ENCODE data around the gene SPINK8.
"Not testable (repeated sequence)": the region's sequence is repeated elsewhere in the genome, so short reads cannot be mapped to it uniquely, and the experiment has no call there.

SPINK8 gene

DNA sequence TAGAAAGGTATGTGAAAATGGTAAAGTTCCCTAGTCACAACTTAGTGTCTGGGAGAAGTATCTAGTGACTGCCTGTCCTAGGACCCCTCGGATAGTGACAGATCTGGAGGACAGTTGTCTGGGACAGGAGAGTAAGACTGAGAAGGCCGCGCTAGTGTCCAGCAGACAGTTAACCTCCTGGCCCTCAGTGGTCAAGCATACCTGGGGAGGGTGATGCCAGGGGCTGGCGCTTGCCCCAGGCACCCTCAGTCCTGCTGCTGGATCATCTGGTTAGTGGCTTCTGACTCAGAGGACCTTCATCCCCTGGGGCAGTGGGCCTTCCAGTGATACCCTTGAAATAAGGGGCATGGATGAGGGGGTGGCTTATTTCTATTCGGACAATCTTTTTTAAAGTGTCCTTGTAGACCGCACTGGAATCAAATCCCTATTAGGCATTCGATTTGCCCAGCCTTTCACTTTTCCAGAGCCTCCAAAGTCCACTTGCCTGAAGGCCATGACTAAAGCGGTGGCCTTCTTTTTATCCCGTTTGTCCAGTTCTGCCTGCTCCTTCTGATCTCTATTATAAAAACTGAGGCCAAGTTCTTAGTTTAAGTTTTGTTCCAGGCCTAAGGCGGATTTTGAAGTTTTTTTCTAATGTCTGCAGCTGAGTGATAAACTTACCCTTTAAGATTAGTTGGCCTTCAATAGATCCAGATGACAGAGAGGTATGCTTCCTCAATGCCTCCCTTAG is 1.6 kb downstream of the SPINK8 start:
- not testable (repeated sequence) for DNase-seq (ENCODE audit: low spot score)

DNA sequence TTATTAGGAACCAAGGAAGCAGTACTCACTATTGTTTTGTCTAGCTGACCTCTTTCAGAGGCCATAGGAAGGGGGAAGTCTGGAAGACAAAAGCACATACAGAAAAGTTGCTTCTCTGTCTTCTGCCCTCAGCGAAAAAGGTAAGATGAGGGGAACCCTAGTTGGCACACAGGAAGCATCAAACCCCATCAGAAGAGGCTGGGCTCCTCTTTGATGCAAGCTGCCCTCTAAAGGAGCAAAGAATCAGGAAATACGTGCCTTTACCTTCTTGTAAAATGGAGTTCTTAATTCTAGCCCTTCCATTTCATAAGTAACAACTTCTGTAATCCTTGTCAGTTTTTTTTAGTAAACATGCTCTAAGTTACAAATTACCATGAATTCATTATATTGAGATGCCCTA is 12.5 kb downstream of the SPINK8 start:
- no peak for DNase-seq (ENCODE audit: low spot score)

- DNase-seq (ENCODE audit: low spot score): no peak
Observed at GRCh38 chr3:48318713-48319468, 14.6 kb downstream of the SPINK8 start.

DNA sequence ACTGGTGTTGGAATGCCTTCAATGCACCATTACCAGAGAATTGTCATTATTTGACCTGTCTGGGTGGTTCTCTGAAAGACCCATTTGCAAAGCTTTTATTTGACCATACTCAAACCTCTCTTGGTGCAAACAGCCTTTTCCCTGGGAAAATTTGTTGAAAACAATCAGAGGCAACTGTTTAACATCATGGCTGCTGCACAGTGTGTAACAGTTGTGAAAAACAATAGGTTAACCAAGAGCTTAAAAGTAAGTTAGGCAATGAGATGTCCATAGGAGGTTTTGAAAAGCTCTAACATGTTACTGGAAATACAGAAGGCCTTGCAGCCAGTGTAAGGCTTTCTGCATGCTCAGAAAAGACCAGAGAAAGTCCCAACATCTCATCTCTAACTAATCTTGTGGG is 18.9 kb downstream of the SPINK8 start:
- DNase-seq (ENCODE audit: low spot score): no peak

GRCh38 chr3:48306860-48307530 is 26.5 kb downstream of the SPINK8 start:
- no peak for DNase-seq (ENCODE audit: low spot score)

GRCh38 chr3:48306290-48306689 is 27.2 kb downstream of the SPINK8 start:
- no peak for DNase-seq (ENCODE audit: low spot score)

DNA sequence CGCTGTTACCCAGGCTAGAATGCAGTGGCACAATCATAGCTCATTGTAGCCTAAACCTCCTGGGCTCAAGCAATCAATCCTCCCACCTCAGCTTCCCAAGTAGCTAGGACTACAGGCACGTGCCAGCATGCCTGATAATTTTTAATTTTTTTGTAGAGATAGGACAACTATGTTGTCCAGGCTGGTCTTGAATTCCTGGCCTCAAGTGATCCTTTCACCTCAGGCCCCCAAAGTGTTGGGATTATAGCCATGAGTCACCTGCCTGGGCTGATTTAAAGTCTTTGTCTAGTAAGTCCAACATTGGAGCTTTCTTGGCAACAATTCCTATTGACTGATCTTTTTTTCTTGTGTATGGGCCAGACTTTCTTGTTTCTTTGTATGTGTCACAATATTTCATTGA is 28.1 kb downstream of the SPINK8 start:
- no peak for DNase-seq (ENCODE audit: low spot score)

- no peak for DNase-seq (ENCODE audit: low spot score)
Observed at GRCh38 chr3:48303021-48303420, 30.4 kb downstream of the SPINK8 start.

DNA sequence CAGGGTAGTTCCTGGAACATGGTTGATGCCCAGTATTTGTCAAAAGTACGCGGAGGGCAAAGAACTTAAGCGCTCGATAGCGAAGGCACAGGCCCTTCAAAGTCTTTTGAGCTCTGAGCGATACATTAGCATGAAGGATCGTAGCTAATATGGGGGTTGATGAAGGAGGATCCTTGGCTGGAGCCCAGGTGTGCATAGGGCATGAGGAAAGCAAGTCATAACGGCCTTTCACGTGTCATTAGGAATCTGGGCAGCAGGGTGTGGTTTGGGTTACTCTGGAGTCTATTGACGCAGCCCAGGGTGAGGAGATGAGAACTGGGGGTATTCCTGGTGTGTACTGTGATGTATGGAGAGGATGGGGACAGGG is 31.7 kb downstream of the SPINK8 start:
- DNase-seq (ENCODE audit: low spot score): peak; percentile 21

GRCh38 chr3:48301020-48301799 is 32.3 kb downstream of the SPINK8 start, which contains the start of gene NME6:
Gene NME6, minus strand, starts transcription at chr3:48301367.
- DNase-seq (ENCODE audit: low spot score): peak; percentile 94

- no peak for DNase-seq (ENCODE audit: low spot score)
Observed at GRCh38 chr3:48299746-48300712, 33.4 kb downstream of the SPINK8 start.

DNA sequence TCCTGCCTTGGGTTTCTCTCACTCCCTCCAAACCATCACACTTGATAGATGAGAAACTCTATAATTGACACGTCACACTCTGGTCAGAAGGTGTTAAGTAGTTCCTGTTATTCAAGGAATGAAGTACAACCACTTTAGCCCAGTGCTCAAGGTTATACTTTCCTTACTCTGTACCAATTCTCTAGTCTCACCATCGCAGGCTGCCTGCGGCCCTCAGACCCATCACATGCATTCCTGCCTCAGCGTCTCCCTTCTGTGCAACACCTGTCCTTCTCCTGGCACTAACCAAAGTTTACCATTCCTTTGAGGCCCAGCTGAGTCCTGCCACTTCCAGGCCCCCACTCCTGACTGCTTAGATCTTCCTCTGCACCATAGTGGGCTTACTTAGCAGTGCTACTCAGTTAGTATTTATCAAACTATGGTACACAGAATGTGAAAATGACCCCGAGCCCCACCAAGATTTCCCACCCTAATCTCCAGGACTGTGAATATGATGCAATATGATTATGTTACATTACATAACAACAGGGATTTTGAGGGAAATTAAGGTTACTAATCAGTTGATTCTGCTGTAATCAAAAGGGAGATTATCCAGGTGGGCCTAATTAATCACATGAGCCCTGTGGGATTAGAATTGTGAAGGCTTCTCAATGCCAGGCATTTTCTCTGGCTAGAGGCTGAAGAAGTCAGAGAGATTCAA is 36.2 kb downstream of the SPINK8 start:
- DNase-seq (ENCODE audit: low spot score): no peak

DNA sequence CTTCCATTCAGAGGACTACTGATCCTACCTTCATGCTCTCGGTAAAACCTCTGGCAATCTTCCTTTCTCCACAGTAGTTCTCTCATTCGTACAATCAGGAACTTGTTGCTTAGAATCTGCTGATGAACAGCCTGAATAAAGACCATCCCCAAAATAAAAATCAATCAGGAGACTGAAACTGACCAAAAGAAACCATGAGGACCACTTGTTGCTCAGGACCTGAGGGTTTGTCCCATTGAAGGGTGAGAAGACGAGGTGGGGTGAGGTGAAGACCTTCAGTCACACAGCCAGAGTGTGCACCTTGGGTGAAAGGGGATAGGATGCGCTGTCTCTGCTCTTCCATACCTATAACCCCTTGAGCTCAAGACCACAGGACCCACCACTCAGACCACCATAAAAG is 36.8 kb downstream of the SPINK8 start:
- DNase-seq (ENCODE audit: low spot score): no peak

DNA sequence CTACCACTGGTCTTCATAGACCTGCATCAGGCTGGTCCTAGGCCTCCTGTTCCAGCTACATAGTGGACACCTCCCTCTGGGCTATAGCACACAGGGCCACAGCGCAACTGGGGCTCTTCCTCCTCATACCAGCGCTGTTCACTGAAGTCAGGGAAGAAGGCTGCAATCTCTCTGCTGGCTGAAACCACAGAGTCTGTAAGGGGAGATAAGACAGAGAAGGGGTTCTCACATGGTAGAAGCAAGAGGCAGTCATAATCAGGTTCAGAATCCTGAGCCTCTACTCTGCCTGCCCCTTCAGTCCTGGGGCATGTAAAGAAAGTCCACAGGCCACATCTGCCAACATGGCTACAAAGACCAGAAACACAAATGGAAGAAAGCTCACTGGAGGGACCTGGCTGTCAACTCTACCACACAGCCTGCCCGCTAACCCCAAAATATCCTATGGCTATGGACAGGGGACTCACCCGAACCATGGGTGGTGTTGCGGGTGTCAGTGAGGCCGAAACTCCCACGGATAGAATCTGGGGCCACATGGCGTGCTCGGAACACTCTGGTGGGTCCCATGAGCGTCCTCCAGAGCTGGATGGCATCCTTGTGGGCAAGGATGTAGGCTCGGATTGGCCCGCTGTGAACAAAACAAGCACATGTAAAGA is 38.7 kb downstream of the SPINK8 start:
- DNase-seq (ENCODE audit: low spot score): no peak

DNA sequence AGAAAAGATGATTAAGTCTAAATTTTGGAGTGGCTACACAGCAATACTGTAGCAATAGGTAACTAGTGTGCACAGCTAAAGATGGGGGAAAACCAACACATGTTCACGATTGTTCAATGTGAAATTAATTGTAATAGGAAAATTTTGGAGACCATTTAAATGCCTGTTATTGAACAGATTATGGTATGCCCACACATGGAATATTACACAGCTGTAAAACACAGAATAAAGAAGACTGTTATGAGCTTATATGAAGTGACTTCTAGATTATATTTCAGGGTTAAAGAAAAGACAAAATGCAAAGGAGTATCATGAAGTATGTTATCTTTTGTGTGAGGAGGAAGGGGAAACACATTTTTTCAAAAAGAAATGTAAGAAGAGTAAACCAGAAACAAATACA is 43.8 kb downstream of the SPINK8 start:
- no peak for DNase-seq (ENCODE audit: low spot score)

DNA sequence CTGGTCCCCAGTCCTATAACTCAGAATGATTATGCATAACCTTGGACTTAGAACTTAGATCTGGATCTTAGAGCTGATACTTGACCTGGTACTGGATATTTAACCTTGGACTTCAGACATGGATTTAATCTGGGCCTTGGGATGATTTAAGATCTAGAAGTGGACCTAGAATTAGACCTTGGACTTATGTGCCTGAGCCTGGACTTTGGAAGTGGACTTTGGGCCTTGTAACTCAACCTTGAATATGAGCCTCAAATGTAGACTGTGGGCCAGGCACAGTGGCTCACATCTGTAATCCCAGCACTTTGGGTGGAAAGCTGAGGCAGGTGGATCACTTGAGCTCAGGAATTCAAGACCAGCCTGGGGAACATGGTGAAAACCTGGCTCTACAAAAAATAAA is 46.4 kb downstream of the SPINK8 start:
- no peak for DNase-seq (ENCODE audit: low spot score)

- DNase-seq (ENCODE audit: low spot score): no peak
Observed at GRCh38 chr3:48286308-48286707, 47.2 kb downstream of the SPINK8 start.

- peak; percentile 16 for DNase-seq (ENCODE audit: low spot score)
Observed at GRCh38 chr3:48285675-48286074, 47.8 kb downstream of the SPINK8 start.

GRCh38 chr3:48285132-48285531 is 48.3 kb downstream of the SPINK8 start:
- DNase-seq (ENCODE audit: low spot score): peak; percentile 75

DNA sequence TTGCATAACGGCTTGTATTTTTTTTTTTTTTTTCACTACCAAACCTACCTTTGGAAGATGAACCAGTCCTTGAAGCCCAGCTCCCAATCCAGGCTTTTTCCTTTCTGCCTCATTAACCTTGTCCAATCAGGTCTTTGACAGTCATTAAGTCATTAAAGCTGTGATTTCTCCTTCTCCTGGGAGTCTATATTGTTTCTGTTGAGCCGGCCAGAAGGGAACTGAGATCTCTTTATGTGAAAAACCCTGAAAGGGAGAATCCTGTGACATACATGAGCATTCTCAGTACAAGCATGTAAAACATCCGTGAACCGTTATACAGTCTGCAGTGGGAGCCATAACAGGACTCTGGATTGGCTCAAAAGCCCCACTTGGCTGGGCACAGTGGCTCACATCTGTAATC is 52.6 kb downstream of the SPINK8 start:
- no peak for DNase-seq (ENCODE audit: low spot score)

All from GM03348 (cell line).